H1 (cell line): ENCODE data around the gene DRAM2.

Experiments used
- CTCF ChIP-seq, 3 experiments: IDR thresholded peaks; 1 replicate in 2 of 3; 2 replicates in 1 of 3; pipeline versions ENCODE4 v1.5.1 to v1.6.1; 2011; ENCODE audit warnings: low read length in 3 of 3, mild to moderate bottlenecking in 3 of 3, inconsistent platforms in 2 of 3, low read depth in 1 of 3, moderate library complexity in 1 of 3; ENCODE audit not compliant: insufficient read depth in 1 of 3; ENCODE audit errors: control extremely low read depth in 1 of 3
- EZH2 ChIP-seq: fragments of 200-600 bp; sonication (generic); IDR thresholded peaks from 2 replicates; pipeline ENCODE4 v1.7.1; 2012; ENCODE audit warnings: low read depth, mild to moderate bottlenecking, moderate library complexity, low read length, inconsistent platforms; ENCODE audit not compliant: severe bottlenecking
- KDM1A ChIP-seq: fragments of 200-600, 300-600 bp; sonication (generic); IDR thresholded peaks from 2 replicates; pipeline ENCODE4 v1.7.1; 2016; ENCODE audit warnings: mild to moderate bottlenecking, low read length, borderline replicate concordance
- PHF8 ChIP-seq: fragments of 200-600 bp; sonication (generic); conservative IDR thresholded peaks from 2 replicates; pipeline ENCODE4 v1.7.1; 2012; ENCODE audit warnings: low read depth, mild to moderate bottlenecking, inconsistent platforms, low read length, moderate library complexity

DNA sequence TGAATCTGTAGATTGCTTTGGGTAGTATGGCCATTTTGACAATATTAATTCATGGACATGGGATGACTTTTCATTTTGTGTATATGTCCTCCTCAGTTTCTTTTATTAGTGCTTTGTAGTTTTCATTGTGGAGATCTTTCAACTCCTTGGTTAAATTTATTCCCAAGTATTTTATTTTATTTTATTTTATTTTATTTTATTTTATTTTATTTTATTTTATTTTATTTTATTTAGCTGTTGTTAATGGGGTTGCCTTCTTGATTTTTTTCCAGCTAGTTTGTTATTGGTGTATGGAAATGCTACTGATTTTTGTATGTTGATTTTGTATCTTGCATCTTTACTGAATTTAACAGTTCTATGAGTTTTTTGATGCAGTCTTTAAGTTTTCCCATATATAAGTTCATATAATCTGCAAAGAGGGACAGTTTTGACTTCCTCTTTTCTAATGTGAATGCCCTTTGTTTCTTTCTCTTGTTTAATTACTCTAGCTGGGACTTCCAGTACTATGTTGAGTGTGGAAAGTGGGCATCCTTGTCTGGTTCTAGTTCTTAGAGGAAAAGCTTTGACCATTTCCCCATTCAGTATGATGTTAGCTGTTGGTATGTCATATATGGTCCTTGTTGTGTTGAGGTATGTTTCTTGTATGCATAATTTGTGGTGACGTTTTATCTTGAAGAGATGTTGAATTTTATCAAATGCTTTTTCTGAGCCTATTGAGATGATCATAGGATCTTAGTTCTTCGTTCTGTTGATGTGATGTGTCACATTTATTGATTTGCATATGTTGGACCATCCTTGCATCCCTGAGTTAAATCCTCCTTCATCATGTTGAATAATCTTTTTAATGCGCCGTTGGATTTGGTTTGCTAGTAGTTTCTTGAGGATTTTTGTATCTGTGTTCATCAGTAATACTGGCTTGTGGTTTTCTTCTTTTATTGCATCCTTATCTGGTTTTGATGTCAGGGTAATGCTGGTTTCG, 14.4 kb upstream of the DRAM2 start:
- TF ChIP-seq CTCF (IDR thresholded peaks at IDR 0.05; ENCODE audit: control extremely low read depth in 1 of 3, insufficient read depth in 1 of 3, low read depth in 1 of 3, low read length in 3 of 3) (no peak), KDM1A (no peak), EZH2 (no peak), PHF8 (no peak)
